Stomach (tissue), 4 donors: ENCODE data around the gene WDR93.

Source experiments
- CTCF ChIP-seq, 7 experiments: fragments of 450-650 bp in 4 of 7; fragments of 200-600 bp in 3 of 7; sonication (generic) in 3 of 7; IDR thresholded peaks; one replicate each; pipeline ENCODE4 v1.5.1; 2016 to 2019; ENCODE audit warnings: antibody characterized with exemption in 7 of 7, control low read depth in 2 of 7, mild to moderate bottlenecking in 1 of 7
- EP300 ChIP-seq: sonication (generic); formaldehyde crosslinking; IDR thresholded peaks from one replicate; pipeline ENCODE4 v1.6.1; 2017; ENCODE audit warnings: antibody characterized with exemption
- POLR2A ChIP-seq, 4 donors: fragments of 450-650 bp; IDR thresholded peaks; one replicate each; pipeline ENCODE4 v1.6.1; 2016; ENCODE audit warnings: antibody characterized with exemption in 4 of 4, control low read depth in 2 of 4, mild to moderate bottlenecking in 1 of 4, moderate library complexity in 1 of 4
- POLR2AphosphoS5 ChIP-seq, 3 donors: sonication (generic); formaldehyde crosslinking; IDR thresholded peaks; one replicate each; pipeline ENCODE4 v1.6.1; 2016; ENCODE audit warnings: antibody characterized with exemption in 3 of 3

GRCh38 chr15:89648106-89649012, 42.3 kb upstream of the WDR93 start:
- no peak for TF ChIP-seq CTCF (IDR thresholded peaks at IDR 0.05)
- no peak for TF ChIP-seq POLR2A (IDR thresholded peaks at IDR 0.05)
- TF ChIP-seq POLR2AphosphoS5 (IDR thresholded peaks at IDR 0.05) = no peak
- no peak for TF ChIP-seq EP300
